Keratinocyte (primary cell): ENCODE data around the gene C9orf50. TPM values are rescaled to one million over a fixed set of nuclear protein-coding genes. Genes with fewer than 3 reads are reported as not detected.

Experiments
- DNase-seq: peaks from one replicate; pipeline ENCODE4 v3.0.0-alpha.2; 2011; ENCODE audit warnings: low read depth, missing footprints, low spot score
- FAIRE-seq: peaks from 2 replicates; lab custom pipeline; 2011; peaks lifted over from hg19 to GRCh38; lab: Jason Lieb, UNC
- H2AFZ ChIP-seq: 2 replicates; pipeline ENCODE4 v1.6.0; 2012; ENCODE audit warnings: low read length, control low read depth, inconsistent platforms; ENCODE audit not compliant: control insufficient read depth
- H3K27ac ChIP-seq: 2 replicates; pipeline ENCODE4 v1.5.1; 2011; ENCODE audit warnings: low read length; ENCODE audit not compliant: control insufficient read depth, insufficient read depth
- H3K27me3 ChIP-seq: 3 replicates; pipeline ENCODE4 v1.6.0; 2011; ENCODE audit warnings: low read length; ENCODE audit not compliant: control insufficient read depth, insufficient read depth; ENCODE audit errors: extremely low read depth
- H3K36me3 ChIP-seq, 2 experiments: 2 replicates in 1 of 2; 3 replicates in 1 of 2; pipeline ENCODE4 v1.5.1; 2011; ENCODE audit warnings: low read length in 2 of 2, mild to moderate bottlenecking in 1 of 2; ENCODE audit not compliant: control insufficient read depth in 2 of 2, insufficient read depth in 2 of 2; ENCODE audit errors: extremely low read depth in 1 of 2
- H3K4me1 ChIP-seq: 3 replicates; pipeline ENCODE4 v1.5.1; 2011; ENCODE audit warnings: low read length; ENCODE audit not compliant: control insufficient read depth, insufficient read depth; ENCODE audit errors: extremely low read depth
- H3K4me2 ChIP-seq: 3 replicates; pipeline ENCODE4 v1.6.0; 2011; ENCODE audit warnings: low read depth, low read length; ENCODE audit not compliant: control insufficient read depth, insufficient read depth; ENCODE audit errors: extremely low read depth
- H3K4me3 ChIP-seq, 3 experiments: fragments of 200-600 bp in 1 of 3; sonication (generic) in 1 of 3; 2 replicates in 2 of 3; 3 replicates in 1 of 3; pipeline ENCODE4 v1.5.1; 2011 to 2016; ENCODE audit warnings: low read length in 3 of 3, mild to moderate bottlenecking in 3 of 3, control low read depth in 2 of 3, inconsistent platforms in 1 of 3, low read depth in 1 of 3, mixed read lengths in 1 of 3, mixed run types in 1 of 3, moderate library complexity in 1 of 3; ENCODE audit not compliant: control insufficient read depth in 2 of 3, insufficient read depth in 2 of 3; ENCODE audit errors: extremely low read depth in 1 of 3
- H3K79me2 ChIP-seq: 2 replicates; pipeline ENCODE4 v1.6.0; 2012; ENCODE audit warnings: low read length; ENCODE audit not compliant: control insufficient read depth, insufficient read depth
- H3K9ac ChIP-seq: 3 replicates; pipeline ENCODE4 v1.6.0; 2011; ENCODE audit warnings: low read length; ENCODE audit not compliant: control insufficient read depth, insufficient read depth; ENCODE audit errors: extremely low read depth
- H3K9me1 ChIP-seq: 3 replicates; pipeline ENCODE4 v1.6.0; 2011; ENCODE audit warnings: low read length; ENCODE audit not compliant: control insufficient read depth, insufficient read depth; ENCODE audit errors: extremely low read depth
- H3K9me3 ChIP-seq: 2 replicates; pipeline ENCODE4 v1.5.1; 2012; ENCODE audit warnings: low read depth, low read length; ENCODE audit not compliant: control insufficient read depth
- H4K20me1 ChIP-seq: 3 replicates; pipeline ENCODE4 v1.6.0; 2011; ENCODE audit warnings: low read length; ENCODE audit not compliant: control insufficient read depth, insufficient read depth; ENCODE audit errors: extremely low read depth
- CTCF ChIP-seq, 3 experiments: IDR thresholded peaks in 1 of 3; conservative IDR thresholded peaks in 1 of 3; optimal IDR thresholded peaks in 1 of 3; 2 replicates in 2 of 3; 3 replicates in 1 of 3; pipeline versions ENCODE3 to v1.5.1; 2011; ENCODE audit warnings: low read length in 3 of 3, mild to moderate bottlenecking in 3 of 3, moderate library complexity in 2 of 3, control low read depth in 1 of 3, inconsistent platforms in 1 of 3; ENCODE audit not compliant: insufficient read depth in 2 of 3; ENCODE audit errors: extremely low read depth in 1 of 3
- EZH2 ChIP-seq: IDR thresholded peaks from one replicate; pipeline ENCODE4 v1.6.1; 2012; ENCODE audit warnings: inconsistent platforms, mild to moderate bottlenecking, low read length, moderate library complexity
- dilution Hi-C: fragments of 300-500 bp; cut with MboI; formaldehyde crosslinking; loops from one replicate; pipeline ENCODE4 v1.7.0; 2020; ENCODE audit warnings: low sequenced_read_pairs; ENCODE audit not compliant: extremely low pct_ligation_motif_present
- polyA plus RNA-seq, 5 experiments: library from polyadenylated mRNA; depleted of rRNA in 3 of 5; stranded (reverse) in 3 of 5; stranded (forward) in 1 of 5; unstranded in 1 of 5; fragments of >200 nt; gene quantifications; 1 replicate in 1 of 5; 2 replicates in 3 of 5; 3 replicates in 1 of 5; pipeline versions ENCODE4 v1.2.1 to v1.2.3, GENCODE V29; 2011 to 2012; ENCODE audit warnings: missing spikeins in 2 of 5, low read depth in 1 of 5, low replicate concordance in 1 of 5

Gene C9orf50
- polyA plus RNA-seq, 1 donor (not counting 4 experiments of a cell fraction or from before 2014, with no cell fraction given) = not detected

GRCh38 chr9:129643706-129644105 is 22.8 kb upstream of the C9orf50 start:
- dilution Hi-C loops = no loop called here
- Histone ChIP-seq H3K9ac (no peak overlapping the region), H2AFZ (peak overlapping the region; percentile 6), H3K36me3 (peaks cover 9 to 13% of the 10 kb centered on the region in 2 experiments), H3K79me2 (peaks cover 28% of the 10 kb centered on the region), H3K4me2 (no peak overlapping the region), H3K9me1 (no peaks in the 10 kb centered on the region), H3K27ac (no peak overlapping the region), H3K9me3 (no peaks in the 10 kb centered on the region), H3K27me3 (no peaks in the 10 kb centered on the region), H3K4me3 (no peak overlapping the region), H3K4me1 (peaks cover 30% of the 10 kb centered on the region), H4K20me1 (peaks cover 14% of the 10 kb centered on the region)
- no peak for DNase-seq
- no peak for FAIRE-seq
- TF ChIP-seq CTCF (optimal IDR thresholded peaks at IDR 0.05 in 1 of 3, IDR thresholded peaks at IDR 0.05 in 1 of 3, conservative IDR thresholded peaks at IDR 0.05 in 1 of 3; ENCODE audit: extremely low read depth in 1 of 3, insufficient read depth in 2 of 3, low read length in 3 of 3) (no peak), EZH2 (no peak)

- H3K36me3 ChIP-seq = peaks cover 24 to 29% of the 10 kb centered on the region in 2 experiments
- dilution Hi-C loops = no loop called here
- H3K9me3 ChIP-seq = no peaks in the 10 kb centered on the region
- peak within 1 kb of the TSS; percentile 89 to 94 (median 90) for H3K4me3 ChIP-seq
- H4K20me1 ChIP-seq = peaks cover 14% of the 10 kb centered on the region
- DNase-seq = peak; percentile 52
- H3K79me2 ChIP-seq = peaks cover 37% of the 10 kb centered on the region
- no peaks in the 10 kb centered on the region for H3K9me1 ChIP-seq
- peaks cover 30% of the 10 kb centered on the region for H3K4me1 ChIP-seq
- H3K4me2 ChIP-seq = peak within 1 kb of the TSS; percentile 100
- H2AFZ ChIP-seq = peak within 1 kb of the TSS; percentile 80
- no peaks in the 10 kb centered on the region for H3K27me3 ChIP-seq
- H3K27ac ChIP-seq = peak within 1 kb of the TSS; percentile 58
- H3K9ac ChIP-seq = peak within 1 kb of the TSS; percentile 86
- TF ChIP-seq CTCF (optimal IDR thresholded peaks at IDR 0.05 in 1 of 3, IDR thresholded peaks at IDR 0.05 in 1 of 3, conservative IDR thresholded peaks at IDR 0.05 in 1 of 3; ENCODE audit: extremely low read depth in 1 of 3, insufficient read depth in 2 of 3, low read length in 3 of 3) (peak in 2 of 3 experiments; percentile 92 to 96), EZH2 (no peak)
- no peak for FAIRE-seq
Observed at GRCh38 chr9:129641750-129642585, 21.1 kb upstream of the C9orf50 start, which contains the start of gene ASB6. TSS of gene ASB6 (minus strand) at chr9:129642151. CDS start at chr9:129641999, 152 bp downstream.
